Measurements from ENCODE around the gene SLC37A1. TPM values are rescaled to one million over a fixed set of nuclear protein-coding genes. Genes with fewer than 3 reads are reported as not detected.

The SLC37A1 gene
- total and polyA plus RNA-seq, 4 donors: 2.0 to 7.2 (median 4.3) TPM

DNA sequence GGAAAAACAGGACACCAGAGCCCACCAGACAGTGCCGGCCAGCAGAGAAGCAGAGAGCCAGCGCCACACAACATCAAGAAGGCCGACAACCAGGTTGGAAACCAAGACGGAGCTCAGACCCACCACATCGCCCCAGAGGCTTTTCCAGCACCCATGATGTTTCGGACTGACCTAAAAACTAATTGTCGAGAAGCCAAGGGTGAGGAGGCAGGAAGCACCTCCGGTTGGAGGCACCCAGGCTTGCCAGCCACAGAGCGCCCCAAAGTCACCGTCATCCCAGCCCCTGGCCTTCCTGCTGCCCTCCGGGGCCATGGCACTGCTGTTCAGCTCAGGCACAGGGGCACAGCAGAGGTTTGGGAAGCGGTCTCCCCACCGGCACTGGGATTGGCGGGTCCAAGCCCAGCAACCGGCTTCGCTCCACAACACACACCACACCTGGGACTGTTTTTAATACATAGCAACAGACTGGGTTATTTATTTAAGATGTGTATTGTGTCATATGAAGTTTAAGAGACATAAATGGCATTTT lies 67.2 kb downstream of the SLC37A1 start:
- H3K36me3 ChIP-seq (ENCODE audit: control insufficient read depth in 4 of 4, insufficient read depth in 3 of 4, low read depth in 1 of 4, low read length in 3 of 4): no peaks in the 10 kb centered on the region
- no peak overlapping the region for H3K4me3 ChIP-seq (ENCODE audit: low read depth in 1 of 3, low read length in 3 of 3)
- no peak overlapping the region for H3K27ac ChIP-seq (ENCODE audit: low read depth in 1 of 2, low read length in 2 of 2)

DNA sequence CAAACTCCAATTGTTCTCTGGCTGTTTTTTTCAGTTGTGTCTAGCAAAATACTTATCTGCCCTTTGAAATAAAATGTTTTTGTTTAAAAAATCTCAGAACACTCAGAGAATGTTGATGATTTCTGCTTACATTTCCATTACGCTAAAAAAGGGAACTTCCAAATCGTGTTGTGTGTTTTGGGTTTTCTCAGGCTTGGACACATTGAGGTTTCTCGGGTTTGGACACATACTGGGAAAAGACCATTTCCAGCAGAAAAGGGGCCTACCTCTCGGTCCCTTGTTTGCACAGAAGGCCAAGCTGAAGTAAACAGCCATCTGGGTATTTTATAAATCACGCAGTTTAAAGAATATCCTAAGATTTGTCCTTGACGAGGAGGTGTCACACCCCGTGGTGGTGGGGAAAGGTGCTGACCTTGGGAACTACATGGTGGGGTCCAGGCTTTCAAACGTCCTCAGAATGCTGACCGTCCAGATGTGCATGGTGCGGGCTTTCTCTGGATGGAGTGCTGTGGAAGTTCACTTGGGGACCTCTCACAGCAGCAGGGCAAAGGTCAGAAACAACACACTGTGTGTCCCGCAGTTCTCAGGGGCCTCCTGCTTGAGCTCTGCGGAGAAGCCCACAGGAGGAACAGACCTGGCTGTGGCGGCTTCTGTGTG lies 67.8 kb downstream of the SLC37A1 start:
- no peaks in the 10 kb centered on the region for H3K9me3 ChIP-seq (ENCODE audit: control insufficient read depth in 4 of 4, low read length in 3 of 4)
- H3K9ac ChIP-seq (ENCODE audit: low read depth in 1 of 2, low read length in 2 of 2): no peak overlapping the region
- H3K36me3 ChIP-seq (ENCODE audit: control insufficient read depth in 4 of 4, insufficient read depth in 3 of 4, low read depth in 1 of 4, low read length in 3 of 4): no peaks in the 10 kb centered on the region
- no peak for DNase-seq (ENCODE audit: low spot score)
- WGBS: 85% methylated on average over 13 of the region's 13 CpGs
- H3K4me1 ChIP-seq (ENCODE audit: control insufficient read depth in 4 of 4, insufficient read depth in 4 of 4, low read length in 3 of 4): no peaks in the 10 kb centered on the region
- no peak overlapping the region for H3K27ac ChIP-seq (ENCODE audit: low read depth in 1 of 2, low read length in 2 of 2)
- H3K27me3 ChIP-seq (ENCODE audit: control insufficient read depth in 4 of 4, insufficient read depth in 4 of 4, low read length in 3 of 4): no peaks in the 10 kb centered on the region
- H3K4me3 ChIP-seq (ENCODE audit: low read depth in 1 of 3, low read length in 3 of 3): no peak overlapping the region
- TF ChIP-seq EGR1 (IDR thresholded peaks at IDR 0.05; ENCODE audit: low read depth in 2 of 2) (no peak), RAD21 (IDR thresholded peaks at IDR 0.05) (no peak), SP1 (IDR thresholded peaks at IDR 0.05) (no peak), TAF1 (conservative IDR thresholded peaks at IDR 0.05) (no peak), JUND (IDR thresholded peaks at IDR 0.05) (no peak), GABPA (IDR thresholded peaks at IDR 0.05 in 1 of 2, conservative IDR thresholded peaks at IDR 0.05 in 1 of 2) (no peak), YY1 (IDR thresholded peaks at IDR 0.05) (no peak), FOXA2 (IDR thresholded peaks at IDR 0.05) (no peak), RXRA (IDR thresholded peaks at IDR 0.05) (no peak), FOXA1 (IDR thresholded peaks at IDR 0.05) (no peak), HNF4G (IDR thresholded peaks at IDR 0.05) (no peak), HNF4A (conservative IDR thresholded peaks at IDR 0.05) (no peak), NR2F2 (IDR thresholded peaks at IDR 0.05) (no peak)
- TF ChIP-seq, protein P1, sequence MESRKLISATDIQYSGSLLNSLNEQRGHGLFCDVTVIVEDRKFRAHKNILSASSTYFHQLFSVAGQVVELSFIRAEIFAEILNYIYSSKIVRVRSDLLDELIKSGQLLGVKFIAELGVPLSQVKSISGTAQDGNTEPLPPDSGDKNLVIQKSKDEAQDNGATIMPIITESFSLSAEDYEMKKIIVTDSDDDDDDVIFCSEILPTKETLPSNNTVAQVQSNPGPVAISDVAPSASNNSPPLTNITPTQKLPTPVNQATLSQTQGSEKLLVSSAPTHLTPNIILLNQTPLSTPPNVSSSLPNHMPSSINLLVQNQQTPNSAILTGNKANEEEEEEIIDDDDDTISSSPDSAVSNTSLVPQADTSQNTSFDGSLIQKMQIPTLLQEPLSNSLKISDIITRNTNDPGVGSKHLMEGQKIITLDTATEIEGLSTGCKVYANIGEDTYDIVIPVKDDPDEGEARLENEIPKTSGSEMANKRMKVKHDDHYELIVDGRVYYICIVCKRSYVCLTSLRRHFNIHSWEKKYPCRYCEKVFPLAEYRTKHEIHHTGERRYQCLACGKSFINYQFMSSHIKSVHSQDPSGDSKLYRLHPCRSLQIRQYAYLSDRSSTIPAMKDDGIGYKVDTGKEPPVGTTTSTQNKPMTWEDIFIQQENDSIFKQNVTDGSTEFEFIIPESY (IDR thresholded peaks at IDR 0.05): no peak
- TF ChIP-seq, protein P2, sequence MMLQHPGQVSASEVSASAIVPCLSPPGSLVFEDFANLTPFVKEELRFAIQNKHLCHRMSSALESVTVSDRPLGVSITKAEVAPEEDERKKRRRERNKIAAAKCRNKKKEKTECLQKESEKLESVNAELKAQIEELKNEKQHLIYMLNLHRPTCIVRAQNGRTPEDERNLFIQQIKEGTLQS (IDR thresholded peaks at IDR 0.05): no peak
- TF ChIP-seq, protein P3, sequence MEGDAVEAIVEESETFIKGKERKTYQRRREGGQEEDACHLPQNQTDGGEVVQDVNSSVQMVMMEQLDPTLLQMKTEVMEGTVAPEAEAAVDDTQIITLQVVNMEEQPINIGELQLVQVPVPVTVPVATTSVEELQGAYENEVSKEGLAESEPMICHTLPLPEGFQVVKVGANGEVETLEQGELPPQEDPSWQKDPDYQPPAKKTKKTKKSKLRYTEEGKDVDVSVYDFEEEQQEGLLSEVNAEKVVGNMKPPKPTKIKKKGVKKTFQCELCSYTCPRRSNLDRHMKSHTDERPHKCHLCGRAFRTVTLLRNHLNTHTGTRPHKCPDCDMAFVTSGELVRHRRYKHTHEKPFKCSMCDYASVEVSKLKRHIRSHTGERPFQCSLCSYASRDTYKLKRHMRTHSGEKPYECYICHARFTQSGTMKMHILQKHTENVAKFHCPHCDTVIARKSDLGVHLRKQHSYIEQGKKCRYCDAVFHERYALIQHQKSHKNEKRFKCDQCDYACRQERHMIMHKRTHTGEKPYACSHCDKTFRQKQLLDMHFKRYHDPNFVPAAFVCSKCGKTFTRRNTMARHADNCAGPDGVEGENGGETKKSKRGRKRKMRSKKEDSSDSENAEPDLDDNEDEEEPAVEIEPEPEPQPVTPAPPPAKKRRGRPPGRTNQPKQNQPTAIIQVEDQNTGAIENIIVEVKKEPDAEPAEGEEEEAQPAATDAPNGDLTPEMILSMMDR (IDR thresholded peaks at IDR 0.05; ENCODE audit: low read depth, low read length, missing input control): no peak
- TF ChIP-seq, protein P4, sequence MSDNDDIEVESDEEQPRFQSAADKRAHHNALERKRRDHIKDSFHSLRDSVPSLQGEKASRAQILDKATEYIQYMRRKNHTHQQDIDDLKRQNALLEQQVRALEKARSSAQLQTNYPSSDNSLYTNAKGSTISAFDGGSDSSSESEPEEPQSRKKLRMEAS (IDR thresholded peaks at IDR 0.05): no peak
- TF ChIP-seq, protein P5, sequence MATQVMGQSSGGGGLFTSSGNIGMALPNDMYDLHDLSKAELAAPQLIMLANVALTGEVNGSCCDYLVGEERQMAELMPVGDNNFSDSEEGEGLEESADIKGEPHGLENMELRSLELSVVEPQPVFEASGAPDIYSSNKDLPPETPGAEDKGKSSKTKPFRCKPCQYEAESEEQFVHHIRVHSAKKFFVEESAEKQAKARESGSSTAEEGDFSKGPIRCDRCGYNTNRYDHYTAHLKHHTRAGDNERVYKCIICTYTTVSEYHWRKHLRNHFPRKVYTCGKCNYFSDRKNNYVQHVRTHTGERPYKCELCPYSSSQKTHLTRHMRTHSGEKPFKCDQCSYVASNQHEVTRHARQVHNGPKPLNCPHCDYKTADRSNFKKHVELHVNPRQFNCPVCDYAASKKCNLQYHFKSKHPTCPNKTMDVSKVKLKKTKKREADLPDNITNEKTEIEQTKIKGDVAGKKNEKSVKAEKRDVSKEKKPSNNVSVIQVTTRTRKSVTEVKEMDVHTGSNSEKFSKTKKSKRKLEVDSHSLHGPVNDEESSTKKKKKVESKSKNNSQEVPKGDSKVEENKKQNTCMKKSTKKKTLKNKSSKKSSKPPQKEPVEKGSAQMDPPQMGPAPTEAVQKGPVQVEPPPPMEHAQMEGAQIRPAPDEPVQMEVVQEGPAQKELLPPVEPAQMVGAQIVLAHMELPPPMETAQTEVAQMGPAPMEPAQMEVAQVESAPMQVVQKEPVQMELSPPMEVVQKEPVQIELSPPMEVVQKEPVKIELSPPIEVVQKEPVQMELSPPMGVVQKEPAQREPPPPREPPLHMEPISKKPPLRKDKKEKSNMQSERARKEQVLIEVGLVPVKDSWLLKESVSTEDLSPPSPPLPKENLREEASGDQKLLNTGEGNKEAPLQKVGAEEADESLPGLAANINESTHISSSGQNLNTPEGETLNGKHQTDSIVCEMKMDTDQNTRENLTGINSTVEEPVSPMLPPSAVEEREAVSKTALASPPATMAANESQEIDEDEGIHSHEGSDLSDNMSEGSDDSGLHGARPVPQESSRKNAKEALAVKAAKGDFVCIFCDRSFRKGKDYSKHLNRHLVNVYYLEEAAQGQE (IDR thresholded peaks at IDR 0.05): no peak

More for the DNA sequence above, 67.2 kb downstream of the SLC37A1 start:
- Histone ChIP-seq H3K4me1 (ENCODE audit: control insufficient read depth in 4 of 4, insufficient read depth in 4 of 4, low read length in 3 of 4) (no peaks in the 10 kb centered on the region), H3K27me3 (ENCODE audit: control insufficient read depth in 4 of 4, insufficient read depth in 4 of 4, low read length in 3 of 4) (no peaks in the 10 kb centered on the region), H3K9ac (ENCODE audit: low read depth in 1 of 2, low read length in 2 of 2) (no peak overlapping the region), H3K9me3 (ENCODE audit: control insufficient read depth in 4 of 4, low read length in 3 of 4) (peaks cover 0 to 2% (median 0%) of the 10 kb centered on the region in 4 donors)
- 96% methylated on average over 16 of the region's 16 CpGs for WGBS
- TF ChIP-seq HNF4A (conservative IDR thresholded peaks at IDR 0.05) (no peak), SP1 (IDR thresholded peaks at IDR 0.05) (no peak), JUND (IDR thresholded peaks at IDR 0.05) (no peak), TAF1 (conservative IDR thresholded peaks at IDR 0.05) (no peak), EGR1 (IDR thresholded peaks at IDR 0.05; ENCODE audit: low read depth in 2 of 2) (no peak), RXRA (IDR thresholded peaks at IDR 0.05) (no peak)
- no peak for DNase-seq (ENCODE audit: low spot score)

All from liver (tissue), 9 donors.